Brain pericyte (primary cell): ENCODE results near the gene ADPRH.

Experiments used
- DNase-seq: peaks from one replicate; pipeline ENCODE4 v3.0.0-alpha.2; 2012; ENCODE audit warnings: low read depth, low spot score

The ADPRH gene

GRCh38 chr3:119596398-119596797 is 17.1 kb downstream of the ADPRH start:
- DNase-seq, result no peak

GRCh38 chr3:119597548-119598288 is 18.4 kb downstream of the ADPRH start, which contains the start of gene PLA1A:
TSS of gene PLA1A (plus strand) at chr3:119597885. CDS start at chr3:119597914, 29 bp downstream.
- DNase-seq, result no peak

GRCh38 chr3:119598410-119599098 is 19.3 kb downstream of the ADPRH start:
- DNase-seq, result no peak

GRCh38 chr3:119599558-119600174 is 20.4 kb downstream of the ADPRH start:
- DNase-seq, result no peak

GRCh38 chr3:119600732-119601131 is 21.4 kb downstream of the ADPRH start:
- DNase-seq, result no peak

- no peak for DNase-seq
Observed at GRCh38 chr3:119601154-119601553, 21.9 kb downstream of the ADPRH start.

GRCh38 chr3:119602676-119603075 is 23.4 kb downstream of the ADPRH start:
- DNase-seq, result no peak

GRCh38 chr3:119604878-119605277 is 25.6 kb downstream of the ADPRH start:
- DNase-seq, result no peak

GRCh38 chr3:119608405-119609000 is 29.2 kb downstream of the ADPRH start:
- DNase-seq, result no peak

- no peak for DNase-seq
Observed at GRCh38 chr3:119609301-119609700, 30.0 kb downstream of the ADPRH start.

- no peak for DNase-seq
Observed at GRCh38 chr3:119611664-119612063, 32.4 kb downstream of the ADPRH start.

GRCh38 chr3:119613201-119613600 is 33.9 kb downstream of the ADPRH start:
- DNase-seq, result no peak

- DNase-seq, result no peak
Observed at GRCh38 chr3:119613872-119614271, 34.6 kb downstream of the ADPRH start.

GRCh38 chr3:119616056-119616455 is 36.8 kb downstream of the ADPRH start:
- DNase-seq, result no peak

GRCh38 chr3:119619094-119619493 is 39.8 kb downstream of the ADPRH start:
- DNase-seq, result no peak

GRCh38 chr3:119620899-119621298 is 41.6 kb downstream of the ADPRH start:
- no peak for DNase-seq

- DNase-seq, result no peak
Observed at GRCh38 chr3:119624002-119624720, 44.9 kb downstream of the ADPRH start.

GRCh38 chr3:119625451-119626153 is 46.3 kb downstream of the ADPRH start:
- no peak for DNase-seq

GRCh38 chr3:119626196-119626595 is 46.9 kb downstream of the ADPRH start:
- no peak for DNase-seq

- DNase-seq, result no peak
Observed at GRCh38 chr3:119627461-119627860, 48.2 kb downstream of the ADPRH start.

- DNase-seq, result no peak
Observed at GRCh38 chr3:119628390-119628789, 49.1 kb downstream of the ADPRH start.
